Stimulated activated CD4-positive, alpha-beta T cell treated with anti-CD3 and anti-CD28 coated beads, TNF-alpha, amount 100 ng/mL, for 4 hours (primary cell): Measurements from ENCODE around the gene LYPD4.

ENCODE experiments used
- DNase-seq, 3 experiments: peaks; one replicate each; pipeline ENCODE4 v3.0.0-alpha.2; 2020; ENCODE audit warnings: low read depth in 3 of 3

Gene LYPD4, protein sequence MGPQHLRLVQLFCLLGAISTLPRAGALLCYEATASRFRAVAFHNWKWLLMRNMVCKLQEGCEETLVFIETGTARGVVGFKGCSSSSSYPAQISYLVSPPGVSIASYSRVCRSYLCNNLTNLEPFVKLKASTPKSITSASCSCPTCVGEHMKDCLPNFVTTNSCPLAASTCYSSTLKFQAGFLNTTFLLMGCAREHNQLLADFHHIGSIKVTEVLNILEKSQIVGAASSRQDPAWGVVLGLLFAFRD

DNA sequence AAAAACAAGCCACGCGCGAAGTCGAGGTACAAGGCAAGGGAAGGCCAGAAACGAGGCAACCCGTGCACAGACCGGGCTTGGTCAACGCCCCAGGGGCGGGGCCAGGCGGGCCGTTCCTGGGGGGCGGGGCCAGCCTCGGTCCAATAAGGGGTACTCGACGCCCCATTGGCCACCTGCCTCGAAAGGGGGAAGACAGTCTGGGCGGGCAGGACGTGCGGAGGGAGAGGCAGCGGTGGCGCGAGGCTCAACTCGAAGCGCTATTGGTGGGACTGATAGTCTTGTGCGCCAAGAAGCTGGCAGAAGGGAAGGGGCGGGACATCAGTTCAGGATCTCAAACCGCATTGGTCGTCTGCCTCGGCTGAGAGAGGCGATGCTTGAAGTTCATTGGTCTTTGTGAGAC lies at the start of gene LYPD4:
Gene LYPD4 (minus strand): TSS at position 83 of the 400 bp plus-strand sequence. CDS start 5,398 bp downstream, outside the sequence.
- DNase-seq, result no peak

DNA sequence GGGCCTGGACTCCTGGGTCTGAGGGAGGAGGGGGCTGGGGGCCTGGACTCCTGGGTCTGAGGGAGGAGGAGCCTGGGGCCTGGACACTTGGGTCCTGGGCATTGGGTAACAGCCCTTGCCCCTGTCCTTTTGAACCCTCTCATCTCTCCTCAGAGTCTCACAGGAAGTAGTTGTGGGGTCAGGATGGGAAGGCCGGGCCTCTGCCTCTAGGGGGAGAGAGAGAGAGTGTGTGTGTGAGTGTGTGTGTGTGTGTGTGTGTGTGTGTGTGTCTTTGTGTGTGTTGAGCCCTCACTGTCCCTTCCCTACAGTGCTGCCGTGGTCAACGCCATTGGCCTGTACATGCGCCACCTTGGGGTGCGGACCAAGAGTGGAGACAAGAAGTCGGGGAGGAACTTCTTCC lies 49.4 kb upstream of the LYPD4 start:
- no peak for DNase-seq

DNA sequence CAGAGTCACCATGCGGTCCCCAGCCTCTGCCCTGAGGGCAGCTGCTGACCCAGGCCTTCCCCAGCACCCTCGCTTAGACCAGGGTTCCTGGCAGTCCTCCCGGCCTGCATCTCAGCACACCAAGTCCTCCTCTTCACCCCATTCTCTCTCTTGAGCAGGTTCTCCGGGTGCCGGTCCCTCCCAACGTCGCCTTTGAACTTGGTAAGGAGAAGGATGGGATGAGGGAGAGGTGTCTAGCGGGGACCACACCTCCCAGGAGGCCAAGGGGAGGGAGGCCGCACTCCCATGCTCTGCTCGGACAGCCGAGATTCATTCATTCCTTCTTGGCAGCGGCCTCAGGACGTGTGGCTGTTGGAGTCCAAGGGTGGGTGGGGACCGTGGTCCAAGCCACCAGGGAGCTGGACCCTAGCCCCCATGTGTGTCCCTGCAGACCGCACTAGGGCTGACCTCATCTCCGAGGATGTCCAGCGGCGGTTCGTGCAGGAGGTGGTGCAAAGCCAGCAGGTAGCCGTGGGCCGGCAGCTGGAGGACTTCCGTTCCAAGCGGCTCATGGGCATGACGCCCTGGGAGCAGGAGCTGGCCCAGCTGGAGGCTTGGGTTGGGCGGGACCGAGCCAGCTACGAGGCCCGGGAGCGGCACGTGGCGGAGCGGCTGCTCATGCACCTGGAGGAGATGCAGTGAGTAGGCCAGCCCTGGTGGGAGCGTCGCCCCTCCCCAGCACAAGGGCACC lies 47.9 kb upstream of the LYPD4 start:
- DNase-seq, result no peak

DNA sequence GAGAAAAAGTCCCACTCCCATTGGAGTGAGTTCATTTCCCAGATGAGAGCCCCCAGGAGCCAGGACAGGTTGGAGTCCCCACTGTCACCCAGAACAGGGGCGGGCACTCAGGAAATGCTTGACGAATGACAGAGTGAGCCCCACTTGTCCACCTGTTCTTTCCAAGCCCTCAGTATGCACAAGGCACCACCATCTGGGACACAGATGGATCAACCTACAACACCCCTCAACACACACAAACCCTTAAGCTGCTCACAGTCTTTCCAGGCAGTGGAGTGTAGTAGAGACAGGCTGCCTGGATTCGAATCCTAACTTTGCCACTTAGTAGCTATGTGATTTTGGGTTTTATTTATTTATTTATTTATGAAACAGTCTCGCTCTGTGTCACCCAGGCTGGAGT lies 46.5 kb upstream of the LYPD4 start:
- no peak for DNase-seq

DNA sequence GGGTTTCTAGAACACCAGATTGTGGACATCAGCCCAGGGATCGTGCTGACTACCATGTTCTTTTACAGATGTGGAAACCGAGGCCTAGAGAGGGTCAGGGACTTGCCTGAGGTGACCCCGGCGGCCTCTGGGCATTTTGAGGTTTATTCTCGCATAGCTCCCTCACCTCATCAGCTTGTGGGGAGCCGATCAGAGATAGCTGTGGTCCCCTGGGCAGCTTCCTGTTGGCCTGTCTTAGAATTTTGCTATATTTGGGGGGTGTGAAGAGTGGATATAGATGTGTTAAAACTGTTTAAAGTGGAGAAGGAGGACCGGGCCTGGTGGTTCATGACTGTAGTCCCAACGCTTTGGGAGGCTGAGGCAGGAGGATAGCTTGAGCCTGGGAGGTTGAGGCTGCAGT lies 45.4 kb upstream of the LYPD4 start:
- DNase-seq, result no peak

DNA sequence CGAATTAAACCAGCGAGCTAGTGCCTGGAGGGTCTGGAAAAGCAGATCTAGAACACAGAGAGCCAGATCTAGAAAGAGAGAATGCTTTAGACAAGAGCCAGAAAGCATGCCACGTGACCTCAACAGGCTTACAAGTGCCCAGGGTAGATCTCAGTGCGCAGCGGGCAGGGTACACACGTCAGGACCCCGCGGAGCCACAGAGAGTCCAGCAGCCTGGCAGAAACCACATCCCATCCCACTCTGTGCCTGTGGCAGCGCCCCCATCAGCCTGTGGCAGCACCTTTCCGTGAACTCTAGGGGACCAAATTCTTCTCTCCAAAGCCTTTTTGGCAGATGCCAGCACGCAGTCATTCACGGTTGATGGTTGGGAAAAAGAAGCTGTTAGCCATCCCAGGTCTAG lies 44.4 kb upstream of the LYPD4 start:
- no peak for DNase-seq

DNA sequence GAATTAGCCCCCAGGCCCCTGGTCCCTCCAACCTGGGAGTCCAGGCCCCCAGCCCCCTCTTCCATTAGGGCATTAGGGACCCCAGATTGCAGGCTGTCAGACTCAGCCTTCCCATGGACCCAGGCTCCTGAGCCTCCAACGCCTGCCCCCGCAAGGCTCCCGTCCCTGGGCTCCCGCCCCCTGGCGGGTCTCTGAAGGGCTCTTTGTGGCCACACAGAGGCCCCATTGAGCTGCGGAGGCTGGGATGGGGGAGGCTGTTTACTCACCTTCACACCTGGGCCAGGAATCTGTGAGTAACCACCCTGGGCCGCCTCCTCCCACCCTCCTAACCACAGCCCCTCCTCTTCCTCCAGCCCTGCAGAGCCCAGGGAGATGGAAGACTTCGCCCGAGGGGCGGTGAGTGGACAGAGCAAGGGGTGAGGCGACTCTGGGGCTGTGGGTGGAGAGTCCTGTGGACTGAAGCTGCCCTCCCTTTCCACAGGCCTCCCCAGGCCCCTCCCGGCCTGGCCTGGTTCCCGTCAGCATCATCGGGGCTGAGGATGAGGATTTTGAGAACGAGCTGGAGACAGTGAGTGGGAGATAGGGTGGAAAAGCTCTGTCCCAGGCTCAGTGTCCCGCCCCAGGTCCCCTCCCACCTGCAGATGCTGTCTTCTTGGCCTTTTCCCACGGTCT lies 43.4 kb upstream of the LYPD4 start:
- DNase-seq, result peak; percentile 65 to 85 (median 77)

DNA sequence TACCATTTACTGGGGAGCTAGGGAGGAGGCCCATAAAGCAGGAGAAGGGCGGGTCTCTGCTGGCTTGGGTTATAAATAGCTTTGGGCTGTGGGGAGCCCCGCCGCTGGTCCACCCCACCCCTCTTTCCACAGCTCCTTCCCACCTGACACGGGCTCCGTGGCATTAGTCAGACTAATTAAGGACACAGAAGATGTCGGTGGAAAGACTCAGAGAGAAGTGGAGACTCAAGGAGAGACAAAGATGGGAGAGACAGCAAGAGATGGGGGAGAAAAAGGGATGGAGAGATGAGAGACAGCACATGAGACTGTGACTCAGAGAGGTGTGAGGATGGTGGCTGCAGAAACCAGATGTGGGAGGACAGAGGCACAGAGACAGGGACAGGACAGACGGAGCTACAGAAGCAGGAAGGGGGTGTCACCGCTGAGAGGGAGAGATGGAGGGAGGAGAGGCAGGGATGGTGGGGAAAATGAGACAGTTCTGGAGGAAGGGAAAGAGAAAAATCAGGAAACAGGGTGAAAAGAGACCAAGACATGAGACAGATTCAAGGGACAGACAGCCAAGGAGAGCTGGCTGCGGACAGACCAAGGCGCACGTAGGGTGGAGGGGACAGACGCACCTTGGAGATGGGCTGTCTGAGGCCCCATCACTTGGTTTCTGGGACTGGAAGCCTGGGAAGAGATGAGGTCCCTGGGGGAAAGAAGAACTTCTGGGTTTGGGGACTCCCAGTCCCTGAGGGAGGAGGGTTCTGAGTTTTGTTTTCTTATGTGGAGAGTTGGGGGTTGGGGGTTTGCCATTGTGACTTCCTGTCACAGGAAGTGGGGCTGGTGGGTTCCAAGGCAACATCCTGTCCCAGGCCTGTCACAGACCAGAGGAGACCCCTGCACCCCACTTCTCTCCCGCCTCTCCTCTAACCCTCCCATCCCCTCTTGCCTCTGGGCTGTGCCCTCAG lies 42.6 kb upstream of the LYPD4 start:
- DNase-seq, result peak in 2 of 3 experiments; percentile 18 to 34

DNA sequence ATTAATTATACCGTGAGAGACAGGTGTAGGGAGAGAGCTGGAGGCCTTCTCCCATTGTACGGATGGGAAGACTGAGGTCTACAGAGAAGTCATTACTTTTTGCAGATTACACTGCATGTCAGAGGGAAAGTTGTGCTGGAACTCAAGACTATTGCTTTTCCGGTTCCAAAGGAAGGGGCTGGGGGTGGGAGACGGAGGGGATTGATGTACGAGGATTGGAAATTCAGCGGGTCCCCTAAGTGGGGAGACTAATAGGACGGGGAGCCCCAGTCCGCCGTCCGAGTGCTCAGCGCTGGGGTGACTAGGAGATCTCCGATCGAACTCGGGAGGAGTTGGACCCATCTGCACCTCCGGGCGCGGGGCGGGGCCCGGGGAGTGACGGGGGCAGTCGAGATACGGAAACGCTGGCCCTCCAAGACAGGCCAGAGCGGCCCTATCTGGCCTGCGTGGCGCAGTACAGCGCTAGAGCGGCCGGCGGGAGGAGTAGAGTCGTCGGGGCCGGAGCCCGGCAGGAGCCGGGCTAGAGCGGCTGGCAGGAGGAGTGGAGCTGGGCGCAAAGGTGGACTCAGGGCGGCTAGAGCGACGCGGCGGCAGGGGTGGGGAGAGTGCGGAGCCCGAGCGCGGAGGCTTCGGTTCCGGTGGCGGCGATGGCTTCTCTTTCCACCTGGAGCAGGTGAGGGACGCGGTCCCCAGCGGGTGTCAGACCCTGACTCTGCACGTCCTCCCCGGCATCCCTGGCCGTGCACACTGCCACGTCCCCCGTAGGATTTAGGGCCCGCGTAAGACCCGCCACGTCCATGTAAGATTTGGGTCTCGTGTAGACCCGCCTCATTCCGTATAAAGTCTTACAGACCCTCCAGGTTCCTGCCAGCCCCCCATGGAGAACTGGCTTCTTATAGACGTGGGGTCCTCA lies 39.6 kb upstream of the LYPD4 start:
- peak; percentile 71 to 78 (median 75) for DNase-seq

DNA sequence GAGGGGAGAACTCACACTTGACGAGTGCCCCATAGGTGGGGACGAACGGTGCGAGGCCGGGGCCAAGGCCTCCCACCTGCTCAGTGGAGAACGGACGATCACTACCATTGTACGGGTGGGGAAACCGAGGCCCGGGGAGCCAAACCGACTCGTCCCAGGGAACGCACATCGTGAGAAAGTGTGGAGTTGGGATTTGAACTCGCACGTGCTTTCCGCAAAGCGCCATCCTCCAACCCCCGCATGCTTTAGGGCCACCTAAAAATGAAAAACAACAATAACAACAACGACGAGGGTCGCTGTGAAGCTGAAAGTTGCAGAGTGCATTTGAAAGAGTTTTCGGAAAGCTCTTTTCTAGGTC lies 39.0 kb upstream of the LYPD4 start:
- no peak for DNase-seq

DNA sequence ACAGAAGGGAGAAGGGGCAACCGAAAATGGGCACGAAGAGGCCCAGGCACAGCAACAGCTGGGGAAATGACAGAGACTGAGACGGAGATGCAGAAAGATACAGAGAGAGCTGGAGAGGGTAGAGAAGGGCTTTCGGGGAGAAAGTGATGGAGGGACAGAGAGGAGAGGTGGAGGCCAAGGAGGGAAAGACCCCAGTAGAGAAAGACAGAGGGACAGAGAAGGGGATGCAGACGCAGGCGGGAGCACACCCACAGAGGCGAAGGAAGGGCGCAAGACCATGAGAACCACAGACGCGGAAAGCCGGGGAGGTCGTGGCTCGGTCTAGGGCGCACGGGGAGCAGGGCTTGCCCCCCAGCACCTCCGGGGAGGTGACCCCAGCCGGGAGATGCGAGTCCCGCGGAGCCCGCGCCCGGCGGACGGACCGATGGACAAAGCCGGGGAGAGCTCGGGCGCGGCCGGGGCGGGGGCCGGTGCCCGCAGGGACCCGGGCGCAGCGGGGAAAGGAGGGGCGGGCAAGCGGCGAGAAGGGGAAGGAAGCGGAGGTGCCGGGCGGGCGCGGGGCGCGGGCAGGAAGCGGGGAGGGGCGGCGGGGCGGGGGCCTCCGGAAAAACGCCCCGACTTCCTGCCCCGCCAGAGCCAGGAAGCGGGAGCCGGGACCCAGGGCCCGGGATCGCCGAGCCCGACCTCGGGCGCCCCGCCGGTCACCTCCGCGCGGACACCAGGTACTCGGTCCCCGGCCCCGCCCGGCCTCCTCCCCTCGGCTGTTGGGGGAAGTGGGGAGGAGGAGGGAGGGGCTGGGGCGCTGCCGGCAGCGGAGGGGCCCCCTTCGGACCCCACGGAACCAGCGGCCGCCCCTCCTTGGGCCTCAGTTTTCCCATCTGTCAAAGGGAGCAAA lies 38.3 kb upstream of the LYPD4 start, which contains the start of gene ARHGEF1:
Gene ARHGEF1 (plus strand): TSS at position 617 of the 895 bp plus-strand sequence. CDS start 4,899 bp downstream, outside the sequence.
- peak in 2 of 3 experiments; percentile 28 to 50 for DNase-seq

DNA sequence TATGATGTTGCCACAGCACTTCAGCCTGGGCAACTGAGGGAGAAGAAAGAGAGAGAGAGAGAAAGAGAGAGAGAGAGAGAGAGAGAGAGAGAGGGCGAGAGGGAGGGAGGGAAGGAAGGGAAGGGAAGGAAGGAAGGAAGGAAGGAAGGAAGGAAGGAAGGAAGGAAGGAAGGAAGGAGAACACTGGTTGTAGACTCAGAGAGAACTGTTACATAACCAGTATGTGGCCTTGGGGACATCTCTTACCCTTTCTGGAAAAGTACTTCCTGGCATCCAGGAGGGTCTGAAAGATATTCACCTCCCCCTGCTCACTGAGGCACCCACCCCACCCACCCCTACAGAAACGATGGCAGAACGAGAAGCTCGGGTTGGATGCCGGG lies 35.8 kb upstream of the LYPD4 start:
- DNase-seq, result no peak

DNA sequence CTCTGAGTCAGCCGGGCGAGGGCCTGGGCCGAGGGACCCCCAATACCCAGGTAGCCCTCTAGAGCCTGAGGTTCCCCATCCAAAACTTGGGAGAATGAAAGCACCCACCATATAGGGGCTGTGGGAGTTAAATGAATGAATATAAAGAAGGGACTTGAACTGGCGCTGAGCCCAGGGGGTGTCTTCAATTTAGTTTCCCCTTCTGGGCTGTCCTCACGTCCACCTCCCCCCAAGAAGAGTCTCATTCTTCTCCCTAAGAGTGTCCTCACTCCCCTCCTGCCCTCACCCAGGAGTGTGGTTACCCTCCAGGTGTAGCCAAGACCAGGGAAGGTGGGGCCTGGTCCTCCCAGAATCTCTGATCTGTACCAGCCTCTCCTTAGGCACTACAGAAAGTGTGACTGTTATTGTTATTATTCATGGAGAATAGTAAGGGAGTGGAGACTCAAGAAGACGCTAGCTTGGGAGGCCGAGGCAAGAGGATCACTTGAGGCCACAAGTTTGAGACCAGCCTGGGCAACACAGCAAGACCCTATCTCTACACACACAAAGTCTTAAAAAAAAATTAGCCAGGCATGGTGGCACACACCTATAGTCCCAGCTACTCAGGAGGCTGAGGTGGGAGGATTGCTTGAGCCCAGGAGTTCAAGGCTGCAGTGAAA lies 35.3 kb upstream of the LYPD4 start:
- DNase-seq, result no peak

DNA sequence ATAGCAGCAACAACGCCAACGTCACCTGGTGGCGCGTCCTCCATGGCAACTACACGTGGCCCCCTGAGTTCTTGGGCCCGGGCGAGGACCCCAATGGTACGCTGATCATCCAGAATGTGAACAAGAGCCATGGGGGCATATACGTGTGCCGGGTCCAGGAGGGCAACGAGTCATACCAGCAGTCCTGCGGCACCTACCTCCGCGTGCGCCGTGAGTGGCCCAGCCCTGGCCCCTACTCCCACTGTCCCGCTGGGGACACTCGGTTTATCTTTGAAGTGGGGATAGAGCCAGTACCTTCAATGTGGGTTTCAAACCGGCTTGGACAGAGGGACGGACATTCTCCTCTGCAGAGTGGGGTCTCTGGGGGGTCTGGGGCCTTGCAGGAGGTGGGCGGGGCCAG lies 34.6 kb upstream of the LYPD4 start:
- DNase-seq, result no peak

DNA sequence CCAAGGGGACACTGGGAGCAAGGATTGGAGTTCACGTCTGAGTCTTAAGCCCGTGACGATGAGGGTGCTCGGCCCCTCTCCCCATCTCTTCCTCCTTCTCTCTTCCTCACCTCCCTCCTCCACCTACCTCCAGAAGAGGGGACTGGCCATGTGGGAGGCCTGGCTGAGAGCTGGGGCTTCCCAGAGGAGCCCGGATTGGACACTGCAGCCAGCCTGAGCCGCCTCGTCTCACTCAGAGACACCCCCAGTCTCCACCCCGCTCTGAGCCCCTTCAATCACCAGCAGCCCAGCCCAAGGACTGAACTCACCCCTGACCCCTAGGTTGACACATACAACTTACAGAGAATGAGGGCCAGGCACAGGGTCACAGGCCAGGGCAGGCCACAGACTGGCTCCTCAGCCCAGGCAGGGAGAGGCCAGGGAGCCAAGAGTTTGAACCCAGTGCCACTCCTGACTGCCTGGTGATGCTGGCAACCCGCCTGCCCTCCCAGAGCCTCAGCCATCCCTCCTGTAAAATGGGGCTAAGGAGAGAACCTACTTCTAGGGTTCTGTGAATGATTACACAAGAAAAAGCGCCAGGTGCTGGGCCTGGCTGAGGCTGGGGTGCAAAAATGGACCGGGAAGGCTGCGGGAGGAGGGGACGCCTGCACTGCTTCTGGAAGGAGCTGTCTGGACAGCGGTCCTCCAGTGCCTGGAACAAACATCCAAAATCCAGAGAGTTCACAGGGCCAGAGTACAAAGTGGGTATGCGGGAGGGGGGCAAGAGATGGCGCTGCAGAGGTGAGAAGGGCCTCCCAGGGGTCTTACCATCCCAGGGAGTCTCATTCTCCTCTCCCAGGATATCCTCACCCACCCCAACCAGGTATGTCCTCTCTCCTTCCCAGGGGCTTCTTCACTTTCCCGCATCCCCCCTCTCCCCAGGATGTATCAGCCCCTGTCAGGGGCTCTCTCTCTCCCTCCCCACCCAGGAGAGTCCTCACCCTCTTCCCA lies 33.7 kb upstream of the LYPD4 start:
- DNase-seq, result no peak

DNA sequence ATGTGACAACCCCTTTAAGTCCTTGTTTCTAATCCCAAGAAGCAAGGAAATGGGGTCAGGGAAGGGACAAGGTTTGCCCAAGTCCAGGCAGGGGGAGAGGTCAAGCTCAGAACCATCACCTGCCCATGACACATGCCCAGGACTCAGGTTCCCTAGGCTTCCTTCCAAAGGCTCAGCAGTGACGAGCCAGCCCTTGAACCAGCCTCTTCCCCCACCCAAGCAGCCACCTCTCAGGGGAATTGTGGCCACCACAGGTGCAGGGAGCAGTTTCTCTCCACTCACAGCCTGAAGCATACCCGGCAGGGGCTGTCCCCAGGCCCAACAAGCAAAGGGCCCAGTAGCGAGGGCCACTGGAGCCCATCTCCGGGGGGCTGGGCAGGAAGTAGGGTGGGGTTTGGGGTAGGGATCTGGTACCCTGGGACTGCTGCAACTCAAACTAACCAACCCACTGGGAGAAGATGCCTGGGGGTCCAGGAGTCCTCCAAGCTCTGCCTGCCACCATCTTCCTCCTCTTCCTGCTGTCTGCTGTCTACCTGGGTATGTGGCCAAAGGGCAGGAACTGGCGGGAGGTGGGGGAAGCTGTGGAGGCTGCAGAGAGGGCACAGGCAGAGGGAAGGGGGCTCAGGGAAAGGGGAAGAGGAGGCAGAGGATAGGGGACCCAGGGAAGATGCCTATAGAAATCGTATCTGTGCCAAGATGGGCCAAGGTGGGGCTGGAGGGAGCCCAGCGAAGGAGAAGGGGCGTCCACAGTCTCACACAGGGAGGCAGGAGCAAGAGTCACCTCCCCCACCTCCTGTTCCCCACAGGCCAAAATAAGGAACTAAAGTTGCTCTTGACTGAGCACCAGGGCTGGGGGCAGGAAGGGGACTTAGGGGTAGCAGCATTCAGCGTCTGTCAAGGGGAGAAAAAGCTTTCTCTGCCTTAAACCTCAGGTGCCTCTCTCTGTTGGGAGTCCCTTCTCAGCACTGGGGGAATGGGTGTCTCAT lies 32.7 kb upstream of the LYPD4 start, which contains the start of gene CD79A:
Gene CD79A (plus strand): TSS at position 433 of the 986 bp plus-strand sequence. CDS start 26 bp downstream, at position 459.
- DNase-seq, result no peak
